IPS DF 19.7 (cell line): Measurements from ENCODE around the gene CBX5.
"Not testable (repeated sequence)": the region's sequence is repeated elsewhere in the genome, so short reads cannot be mapped to it uniquely, and the experiment has no call there.

Experiments
- DNase-seq: peaks from one replicate; pipeline ENCODE4 v3.0.0-alpha.2; 2013; ENCODE audit warnings: low read depth, low spot score

The CBX5 gene

GRCh38 chr12:54265364-54265812 is 14.5 kb downstream of the CBX5 start:
- no peak for DNase-seq

DNA sequence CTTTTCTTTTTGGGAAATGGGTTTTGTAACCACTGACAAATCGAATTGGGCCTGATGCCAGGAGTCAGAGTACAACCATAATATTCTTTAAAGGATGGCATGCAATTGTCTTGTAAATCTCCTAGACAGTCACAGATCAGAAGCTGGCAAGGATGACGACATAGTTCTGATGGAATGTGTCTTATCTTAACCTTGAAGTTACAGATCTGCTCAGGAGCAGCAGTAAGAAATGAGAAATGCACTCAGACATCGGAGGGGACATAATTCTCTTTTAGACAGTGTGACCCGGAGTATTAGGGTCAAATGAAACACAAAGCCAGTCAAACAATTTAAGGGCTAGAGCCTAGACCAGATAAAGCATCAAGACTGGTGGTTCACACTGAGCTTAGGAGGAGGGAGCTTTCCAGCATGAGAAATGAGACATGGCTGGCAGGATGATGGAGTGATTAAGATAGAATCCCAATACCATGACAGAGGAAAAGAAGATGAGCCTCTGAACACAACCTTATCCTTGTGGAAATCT is 17.5 kb downstream of the CBX5 start:
- no peak for DNase-seq

GRCh38 chr12:54261815-54262402 is 18.0 kb downstream of the CBX5 start:
- DNase-seq = no peak

GRCh38 chr12:54259194-54260011 is 20.5 kb downstream of the CBX5 start:
- DNase-seq = peak; percentile 89

DNA sequence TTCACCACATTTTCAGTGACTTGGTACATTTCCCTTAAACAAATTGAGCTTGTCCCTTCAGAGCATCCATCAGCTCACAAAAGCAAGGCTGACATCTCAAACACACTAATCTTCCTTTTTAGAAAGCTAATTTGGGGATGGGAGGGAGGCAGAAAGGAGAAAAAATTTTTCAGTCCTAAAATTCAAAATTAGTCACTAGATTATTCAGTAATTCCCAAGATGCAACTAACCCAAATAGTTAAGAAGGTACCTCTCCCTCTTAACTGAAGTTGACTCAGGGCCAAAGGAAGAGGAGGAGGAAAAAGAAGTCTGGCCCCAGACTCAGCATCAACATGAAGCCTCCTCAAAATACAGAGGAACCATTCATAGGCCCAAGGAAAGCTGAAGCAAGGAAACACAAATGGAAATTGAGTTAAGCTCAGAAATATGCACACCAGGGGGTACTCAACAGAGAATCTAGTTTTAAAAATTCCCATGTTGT is 21.7 kb downstream of the CBX5 start:
- DNase-seq = no peak

DNA sequence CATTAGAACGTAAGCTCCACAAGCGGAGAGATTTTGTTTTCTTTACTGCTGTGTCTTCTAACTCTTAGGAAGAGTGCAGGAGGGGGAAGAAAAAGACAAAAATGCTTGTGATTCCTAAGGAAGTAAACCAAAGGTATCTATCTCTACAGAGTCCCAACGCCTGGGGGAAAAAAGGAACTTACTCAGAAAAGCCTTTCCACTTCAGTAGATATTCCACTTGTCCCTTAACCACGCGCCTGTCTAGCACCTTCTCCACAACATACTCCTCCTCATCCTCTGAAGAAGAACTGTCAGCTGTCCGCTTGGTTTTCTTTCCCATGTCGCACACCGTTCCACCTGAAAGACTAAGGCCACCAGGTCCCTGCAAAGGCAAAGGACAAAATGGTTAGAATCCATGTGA is 22.6 kb downstream of the CBX5 start:
- no peak for DNase-seq

GRCh38 chr12:54253240-54253639 is 26.7 kb downstream of the CBX5 start:
- no peak for DNase-seq

DNA sequence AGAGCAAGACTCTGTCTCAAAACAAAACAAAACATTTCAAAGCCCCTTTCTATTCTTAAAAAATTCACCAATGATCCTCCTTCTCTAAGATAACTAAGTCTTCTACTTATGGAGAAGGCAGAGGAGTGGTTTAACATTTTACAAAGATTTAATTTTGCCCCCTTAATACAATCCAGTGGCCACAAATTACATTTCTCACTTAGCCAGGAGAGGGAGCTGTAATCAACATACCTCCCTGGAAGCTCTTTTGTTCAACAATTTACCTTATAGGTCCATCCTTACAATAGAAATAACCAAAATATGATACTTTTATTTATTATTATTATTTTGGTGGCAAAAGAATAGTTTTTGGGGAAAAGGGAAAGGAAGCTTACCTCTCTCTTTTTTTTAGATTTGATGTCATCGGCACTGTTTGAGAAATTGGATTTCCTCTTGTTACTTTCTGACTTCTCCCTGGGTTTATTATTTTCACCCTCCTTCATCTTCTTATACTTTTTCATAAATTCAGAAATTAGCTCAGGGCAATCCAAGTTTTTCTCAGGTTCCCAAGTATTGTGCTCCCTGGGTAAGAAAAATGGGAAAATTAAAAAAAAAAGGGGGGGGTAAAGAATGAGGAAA is 28.1 kb downstream of the CBX5 start:
- no peak for DNase-seq

- DNase-seq = no peak
Measured at GRCh38 chr12:54249489-54249888, 30.4 kb downstream of the CBX5 start.

DNA sequence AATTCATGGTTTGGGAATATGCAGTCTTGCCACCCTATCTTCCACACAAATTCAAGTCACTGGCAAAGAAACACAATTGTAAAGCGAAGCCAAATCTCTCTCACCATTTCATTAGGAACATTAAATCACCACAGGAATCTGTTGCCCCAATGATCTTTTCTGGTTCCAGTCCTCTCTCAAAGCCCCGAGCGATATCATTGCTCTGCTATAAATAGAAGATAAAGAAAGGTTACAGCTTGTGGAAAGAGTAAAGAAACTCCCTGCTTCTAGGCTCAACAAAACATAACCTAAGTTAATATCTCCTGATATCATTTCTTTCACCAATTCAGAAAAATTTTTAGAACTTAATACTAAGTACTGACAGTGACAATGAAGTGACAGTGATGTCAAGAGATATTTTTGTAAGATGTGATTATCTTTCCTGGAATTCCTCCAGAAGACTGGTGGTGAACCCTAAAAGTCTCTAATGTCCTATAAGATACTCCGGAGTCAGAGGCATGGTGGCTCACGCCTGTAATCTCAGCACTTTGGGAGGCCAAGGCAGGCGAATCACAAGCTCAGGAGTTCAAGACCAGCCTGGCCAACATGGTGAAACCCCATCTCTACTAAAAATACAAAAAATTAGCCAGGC is 33.8 kb downstream of the CBX5 start:
- no peak for DNase-seq

GRCh38 chr12:54240971-54241588 is 38.8 kb downstream of the CBX5 start:
- DNase-seq = no peak

DNA sequence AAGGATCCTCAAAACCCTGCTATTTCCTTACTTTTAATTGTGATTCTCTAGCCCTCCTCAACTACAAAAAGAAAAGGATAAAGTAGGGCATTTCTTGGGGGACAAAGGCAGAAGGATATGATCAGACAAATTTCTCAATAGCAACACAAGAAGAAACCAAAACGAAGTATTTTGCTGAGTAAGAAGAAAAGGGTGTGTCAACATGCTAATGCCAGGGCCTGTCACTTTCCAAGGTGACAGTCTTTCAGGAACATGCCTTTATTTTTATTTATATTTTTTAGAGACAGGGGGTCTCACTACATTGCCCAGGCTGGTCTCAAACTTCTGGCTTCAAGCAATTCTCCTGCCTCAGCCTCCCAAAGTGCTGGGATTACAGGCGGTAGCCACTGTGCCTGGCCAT is 39.8 kb downstream of the CBX5 start:
- DNase-seq = no peak

DNA sequence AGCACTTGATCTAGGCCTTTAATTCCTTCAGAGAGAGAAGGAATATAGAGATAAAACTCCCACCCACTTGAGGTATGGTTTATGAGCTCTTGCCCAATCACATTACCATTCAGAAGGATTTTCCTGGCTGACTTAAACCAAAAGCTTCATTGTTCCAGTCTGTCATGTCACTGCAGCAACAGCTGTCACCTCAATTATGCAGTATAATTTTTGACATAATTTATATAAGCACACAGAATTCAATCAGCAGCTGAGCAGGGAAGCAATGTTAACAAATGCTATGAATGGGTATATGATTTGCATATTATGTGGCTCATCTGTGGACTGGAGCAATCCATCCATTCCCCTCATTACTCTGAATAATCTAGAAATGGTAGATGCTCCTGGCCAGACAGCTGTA is 40.3 kb downstream of the CBX5 start:
- no peak for DNase-seq

DNA sequence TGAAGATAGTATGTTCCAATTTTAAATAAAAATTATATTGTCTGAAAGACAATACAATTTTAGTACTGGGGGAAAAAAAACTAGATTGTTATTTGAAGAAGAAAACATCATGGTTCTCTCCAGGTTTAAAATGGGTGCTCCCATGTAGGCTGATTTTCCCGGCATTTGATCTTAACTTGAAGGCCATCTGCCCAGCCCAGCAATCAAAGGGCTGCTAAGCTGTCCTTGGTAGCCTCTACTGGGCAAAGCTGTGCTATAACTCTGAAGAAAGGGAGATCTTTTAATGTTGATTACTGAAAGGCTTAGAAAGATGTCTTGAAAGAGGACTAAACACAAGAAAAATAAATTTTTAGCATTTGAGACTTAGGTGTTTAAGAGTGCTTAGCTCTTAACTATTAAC is 41.4 kb downstream of the CBX5 start:
- DNase-seq = no peak

DNA sequence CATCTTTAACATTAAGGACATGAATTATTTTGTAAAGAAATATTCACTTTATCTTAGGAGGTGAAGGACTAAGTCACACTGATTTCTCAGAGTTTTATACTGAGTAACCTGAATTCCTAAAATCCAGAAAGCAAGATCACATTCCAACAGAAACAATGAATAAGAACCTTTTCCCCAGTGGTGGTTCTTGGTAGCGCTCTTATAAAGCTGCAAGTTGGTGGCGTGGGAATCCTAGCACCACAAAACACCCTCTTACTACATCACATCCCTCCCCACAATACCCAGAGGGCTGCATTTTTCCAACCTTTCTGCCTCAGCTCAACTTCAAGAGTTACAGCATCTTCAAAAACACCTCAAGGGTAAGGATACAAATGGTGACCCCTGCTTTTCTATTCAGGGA is 47.1 kb downstream of the CBX5 start:
- DNase-seq = no peak

DNA sequence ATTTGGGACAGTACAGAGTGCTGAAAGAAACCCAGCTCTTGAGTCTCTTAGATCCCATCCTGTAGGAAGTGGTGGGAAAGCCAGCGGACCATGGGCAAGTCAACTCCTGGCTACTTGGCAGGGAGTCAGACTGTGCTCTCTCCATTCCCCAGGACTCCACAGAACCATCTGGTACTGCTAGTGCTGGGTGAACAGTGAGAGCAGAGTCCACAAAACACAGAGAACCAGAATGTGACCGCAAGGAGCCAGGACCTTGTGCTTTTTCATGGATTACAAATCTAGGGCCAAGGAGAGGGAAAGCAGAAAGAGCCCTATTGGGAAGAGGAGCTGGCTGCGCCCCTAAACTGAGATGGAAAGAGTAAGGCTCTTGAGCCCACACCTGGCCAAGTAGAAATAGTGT is 48.7 kb downstream of the CBX5 start:
- DNase-seq = not testable (repeated sequence)

DNA sequence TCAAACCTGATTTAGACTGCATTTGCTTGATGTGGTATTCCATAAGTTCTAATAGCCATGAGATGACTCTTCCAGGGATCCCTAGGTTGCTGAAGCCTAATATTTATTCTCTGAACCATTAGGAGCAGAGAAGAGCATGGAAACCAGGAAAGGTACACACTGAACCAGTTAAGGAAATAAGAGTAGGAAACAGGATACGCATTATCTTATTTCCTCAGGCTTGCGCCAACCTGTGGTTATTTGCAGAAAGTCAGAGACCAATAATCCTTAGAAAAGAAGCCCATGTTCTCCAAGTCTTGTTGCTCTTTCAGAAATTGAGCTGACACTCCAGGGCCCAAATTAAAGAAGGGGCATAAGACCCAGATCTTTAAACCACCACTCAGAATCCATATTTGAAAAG is 49.4 kb downstream of the CBX5 start:
- no peak for DNase-seq

DNA sequence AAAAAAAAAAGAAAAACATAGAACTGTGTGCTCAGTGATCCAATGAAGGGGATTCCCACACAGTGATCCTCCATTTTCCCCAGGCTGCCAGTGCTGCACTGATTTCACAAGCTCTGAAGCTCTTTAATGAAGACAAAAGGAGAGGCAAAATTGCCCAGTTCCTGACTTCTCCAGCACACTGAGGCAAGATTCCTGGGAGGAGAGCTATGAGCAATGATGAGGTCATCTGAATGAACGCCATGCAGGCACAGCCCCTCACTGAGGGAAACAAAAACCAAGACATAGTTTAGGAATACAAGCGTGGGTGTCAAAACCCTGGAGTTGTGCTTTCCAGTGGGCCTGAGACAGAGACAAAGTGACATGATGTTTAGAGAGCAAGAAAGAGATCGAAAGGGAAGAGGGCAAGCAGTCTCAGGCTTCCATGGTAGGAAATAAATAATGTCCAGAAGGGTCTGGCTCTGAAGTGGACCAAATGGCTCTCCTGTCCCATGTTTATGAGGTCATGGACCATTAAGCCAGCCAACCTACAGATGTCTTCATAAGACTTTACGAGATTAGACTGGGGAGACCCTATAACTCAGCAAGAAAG is 50.2 kb downstream of the CBX5 start:
- DNase-seq = no peak

DNA sequence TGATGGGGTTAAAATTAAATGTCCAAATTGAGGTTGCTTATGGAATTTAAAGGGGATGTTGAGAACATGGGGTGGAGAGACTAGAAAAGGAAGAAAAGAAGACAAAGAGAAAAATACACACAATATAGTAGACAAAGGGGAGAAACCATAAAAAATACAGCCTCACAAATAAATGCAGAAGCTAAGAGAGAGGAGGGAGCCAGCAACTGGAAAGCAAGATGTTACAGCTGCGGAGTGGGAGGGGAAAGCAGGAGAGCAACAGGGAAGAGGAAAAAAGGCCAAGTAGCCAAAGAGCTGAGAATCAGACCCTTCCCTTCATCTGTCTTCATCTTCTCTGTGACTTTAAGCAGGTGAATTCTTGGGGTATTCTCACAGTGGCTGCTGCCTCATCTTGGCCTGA is 51.5 kb downstream of the CBX5 start:
- no peak for DNase-seq

DNA sequence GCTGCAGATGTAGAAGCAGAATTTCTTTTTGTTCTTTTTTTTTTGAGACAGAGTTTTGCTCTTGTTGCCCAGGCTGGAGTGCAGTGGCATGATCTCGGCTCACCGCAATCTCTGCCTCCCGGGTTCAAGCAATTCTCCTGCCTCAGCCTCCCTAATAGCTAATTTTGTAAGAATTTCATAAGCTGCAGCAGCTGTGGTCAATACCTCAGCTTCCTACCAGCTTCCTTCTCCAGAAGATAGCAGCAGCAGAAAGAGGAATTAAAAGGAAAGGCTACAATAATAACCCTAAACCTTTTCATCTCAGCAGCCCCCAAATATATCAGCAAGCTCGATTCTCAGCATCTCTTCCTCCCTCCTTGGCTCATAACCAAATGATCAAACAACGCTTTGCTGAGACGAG is 52.0 kb downstream of the CBX5 start:
- not testable (repeated sequence) for DNase-seq

DNA sequence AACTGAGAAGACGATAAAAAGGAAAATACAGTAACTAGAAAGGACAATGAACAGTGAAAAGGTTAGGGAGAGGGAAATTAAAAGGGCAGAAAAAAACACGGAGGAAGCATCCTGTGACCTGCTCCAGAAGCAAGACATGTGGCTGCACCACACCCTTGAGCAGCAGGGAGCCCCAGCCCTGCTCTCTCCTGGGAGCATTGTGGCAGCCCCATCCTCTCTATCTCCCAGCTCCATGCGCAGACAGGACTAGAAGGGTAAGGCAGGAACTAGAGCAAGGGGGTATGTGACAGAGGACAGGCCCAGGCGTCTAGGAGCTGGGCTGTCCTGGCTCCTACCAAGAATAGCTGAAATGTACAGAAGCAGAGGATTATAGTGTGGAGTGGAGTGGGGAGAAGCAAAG is 52.5 kb downstream of the CBX5 start:
- no peak for DNase-seq
